GM12873 (cell line): ENCODE measurements around the gene MLH3.

Experiments used
- CTCF ChIP-seq: IDR thresholded peaks from 2 replicates; pipeline ENCODE4 v1.5.1; 2012; ENCODE audit warnings: low read depth, mild to moderate bottlenecking, moderate library complexity, low read length, control low read depth; ENCODE audit not compliant: insufficient read depth; ENCODE audit errors: missing control alignments

MLH3 gene

GRCh38 chr14:74975059-74975810 lies 76.0 kb downstream of the MLH3 start:
- TF ChIP-seq CTCF = no peak

DNA sequence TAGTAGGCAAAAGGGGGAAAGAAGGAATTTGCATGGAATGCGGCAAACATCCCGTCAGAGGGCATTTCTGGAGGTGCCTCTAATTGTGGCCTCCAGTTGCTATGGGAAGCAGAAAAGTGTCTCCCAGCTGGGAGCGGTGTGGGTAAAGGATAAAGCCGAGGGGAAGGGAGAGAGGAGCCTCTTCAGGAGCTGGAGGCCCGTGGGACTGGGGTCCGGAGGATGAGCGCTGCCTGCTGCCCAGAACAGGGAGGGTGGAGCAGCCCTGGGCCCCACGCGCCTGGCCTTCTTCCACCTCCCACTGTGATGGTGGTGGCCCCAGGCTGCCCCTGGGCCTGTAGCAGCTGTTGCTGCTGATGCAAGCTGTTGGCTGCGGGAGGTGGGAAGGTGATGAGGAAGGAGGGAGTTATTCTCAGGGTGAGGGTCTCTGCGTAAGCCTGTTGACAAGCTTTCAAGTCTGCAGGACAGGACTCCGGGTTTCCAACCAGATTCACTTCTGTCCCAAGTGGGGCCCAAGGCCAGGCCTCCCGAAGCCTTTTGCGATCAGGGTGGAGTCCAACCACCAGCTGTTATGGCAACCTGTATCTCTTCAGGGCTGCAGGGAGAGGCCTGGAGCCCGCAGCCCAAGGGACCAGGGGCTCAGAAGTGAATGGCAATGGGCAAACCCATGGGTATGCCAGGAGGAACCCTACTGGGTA lies 76.8 kb downstream of the MLH3 start:
- no peak for TF ChIP-seq CTCF

- no peak for TF ChIP-seq CTCF
Measured at GRCh38 chr14:74973905-74974363, 77.3 kb downstream of the MLH3 start.

- no peak for TF ChIP-seq CTCF
Measured at GRCh38 chr14:74973003-74973653, 78.1 kb downstream of the MLH3 start.

DNA sequence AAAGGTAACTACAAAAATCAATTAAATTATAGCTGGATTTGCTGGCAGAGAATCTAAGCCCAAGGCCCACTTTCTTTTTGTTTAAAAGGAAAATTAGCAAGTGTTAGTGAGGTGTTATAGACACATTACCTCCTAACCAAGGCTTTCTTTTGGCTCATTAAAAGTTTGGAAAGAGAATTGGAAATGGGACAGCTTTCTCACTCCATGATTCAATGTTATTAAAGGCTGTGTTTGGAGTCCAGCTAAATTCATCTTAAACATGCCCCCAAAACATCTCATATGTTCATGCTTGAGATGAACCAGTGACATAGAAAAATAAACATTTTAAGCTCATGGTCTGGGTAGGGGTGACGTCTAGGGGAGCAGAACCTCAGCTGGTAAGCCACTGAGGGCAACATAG lies 82.5 kb downstream of the MLH3 start:
- TF ChIP-seq CTCF = no peak

GRCh38 chr14:74965486-74966153 lies 85.6 kb downstream of the MLH3 start:
- no peak for TF ChIP-seq CTCF
